BLaER1 treated with 17β-estradiol and CSF1 and Interleukin-3, amounts not matched to agents 10 nM and 100 nM (cell line): ENCODE measurements around the gene KIAA1210.

Experiments used
- H3K27ac ChIP-seq, 11 experiments: shearing (Covaris generic); formaldehyde crosslinking; 2 replicates each; pipeline ENCODE4 v1.8.1; 2022
- H3K27me3 ChIP-seq, 11 experiments: shearing (Covaris generic); formaldehyde crosslinking; 2 replicates each; pipeline ENCODE4 v1.8.1; 2022
- H3K36me3 ChIP-seq, 11 experiments: shearing (Covaris generic); formaldehyde crosslinking; 2 replicates each; pipeline ENCODE4 v1.8.1; 2022
- H3K4me1 ChIP-seq, 10 experiments: shearing (Covaris generic); formaldehyde crosslinking; 2 replicates each; pipeline ENCODE4 v1.8.1; 2022
- H3K4me2 ChIP-seq, 11 experiments: shearing (Covaris generic); formaldehyde crosslinking; 2 replicates each; pipeline ENCODE4 v1.8.1; 2022
- H3K4me3 ChIP-seq, 10 experiments: shearing (Covaris generic); formaldehyde crosslinking; 2 replicates each; pipeline ENCODE4 v1.8.1; 2022
- H3K9ac ChIP-seq, 11 experiments: shearing (Covaris generic); formaldehyde crosslinking; 2 replicates each; pipeline ENCODE4 v1.8.1; 2022
- H3K9me3 ChIP-seq, 11 experiments: shearing (Covaris generic); formaldehyde crosslinking; replicated peaks in 1 of 11; 2 replicates each; pipeline ENCODE4 v1.8.1; 2022
- H4K20me1 ChIP-seq, 11 experiments: shearing (Covaris generic); formaldehyde crosslinking; 2 replicates each; pipeline ENCODE4 v1.8.1; 2022
- Cebpa-rat ChIP-seq, 11 experiments: shearing (Covaris generic); IDR thresholded peaks; 2 replicates each; pipeline ENCODE4 v1.8.1; 2022

Gene KIAA1210

GRCh38 chrX:119082278-119082677, 45.3 kb downstream of the KIAA1210 start:
- TF ChIP-seq Cebpa-rat (IDR thresholded peaks at IDR 0.05): no peak

GRCh38 chrX:119075270-119076025, 52.2 kb downstream of the KIAA1210 start:
- peaks cover 7 to 14% (median 12%) of the 10 kb centered on the region in 10 experiments; a peak in 19 of 20 replicates for H3K4me1 ChIP-seq
- H3K4me3 ChIP-seq: no peak overlapping the region
- peaks cover 10 to 30% (median 19%) of the 10 kb centered on the region in 11 experiments; a peak in 19 of 22 replicates for H3K9me3 ChIP-seq
- no peaks in the 10 kb centered on the region for H4K20me1 ChIP-seq
- no peaks in the 10 kb centered on the region for H3K36me3 ChIP-seq
- H3K4me2 ChIP-seq: no peak overlapping the region
- H3K27me3 ChIP-seq: 0 out of 22 replicates have a peak, but pooled peaks cover 0 to 3% (median 0%) of the 10 kb centered on the region in 11 experiments
- no peak overlapping the region for H3K27ac ChIP-seq
- H3K9ac ChIP-seq: no peak overlapping the region
- TF ChIP-seq Cebpa-rat (IDR thresholded peaks at IDR 0.05): no peak

More at GRCh38 chrX:119082278-119082677, 45.3 kb downstream of the KIAA1210 start:
- H4K20me1 ChIP-seq: no peaks in the 10 kb centered on the region
- no peak overlapping the region for H3K4me2 ChIP-seq
- 0 out of 22 replicates have a peak, but pooled peaks cover 0 to 3% (median 0%) of the 10 kb centered on the region in 11 experiments for H3K27me3 ChIP-seq
- H3K36me3 ChIP-seq: no peaks in the 10 kb centered on the region
- peaks cover 0 to 7% (median 0%) of the 10 kb centered on the region in 10 experiments; a peak in 2 of 20 replicates for H3K4me1 ChIP-seq
- H3K9me3 ChIP-seq: peaks cover 9 to 24% (median 18%) of the 10 kb centered on the region in 11 experiments; a peak in 18 of 22 replicates
- H3K27ac ChIP-seq: no peak overlapping the region
- H3K4me3 ChIP-seq: no peak overlapping the region
- no peak overlapping the region for H3K9ac ChIP-seq

- Histone ChIP-seq H3K9ac (no peak overlapping the region), H3K4me2 (no peak overlapping the region), H3K4me3 (no peak overlapping the region), H4K20me1 (no peaks in the 10 kb centered on the region), H3K27me3 (no peaks in the 10 kb centered on the region), H3K27ac (no peak overlapping the region), H3K9me3 (peaks cover 3 to 21% (median 10%) of the 10 kb centered on the region in 11 experiments; a peak in 17 of 22 replicates), H3K36me3 (no peaks in the 10 kb centered on the region), H3K4me1 (peaks cover 7 to 14% (median 12%) of the 10 kb centered on the region in 10 experiments; a peak in 19 of 20 replicates)
- TF ChIP-seq Cebpa-rat (IDR thresholded peaks at IDR 0.05): no peak
These were observed 53.7 kb downstream of the KIAA1210 start for GRCh38 chrX:119073911-119074310.

- H3K27ac ChIP-seq: no peak overlapping the region
- no peak for TF ChIP-seq Cebpa-rat (IDR thresholded peaks at IDR 0.05)
- H3K4me1 ChIP-seq: peaks cover 7 to 14% (median 12%) of the 10 kb centered on the region in 10 experiments; a peak in 19 of 20 replicates
- no peak overlapping the region for H3K4me3 ChIP-seq
- no peaks in the 10 kb centered on the region for H3K27me3 ChIP-seq
- no peak overlapping the region for H3K4me2 ChIP-seq
- H3K9me3 ChIP-seq: peaks cover 0 to 18% (median 5%) of the 10 kb centered on the region in 11 experiments; a peak in 10 of 22 replicates
- H4K20me1 ChIP-seq: no peaks in the 10 kb centered on the region
- no peaks in the 10 kb centered on the region for H3K36me3 ChIP-seq
- H3K9ac ChIP-seq: no peak overlapping the region
These were observed 54.3 kb downstream of the KIAA1210 start for GRCh38 chrX:119073200-119073905.

- H3K4me1 ChIP-seq: peaks cover 7 to 18% (median 14%) of the 10 kb centered on the region in 10 experiments; a peak in 19 of 20 replicates
- peaks cover 0 to 12% (median 5%) of the 10 kb centered on the region in 11 experiments; a peak in 8 of 22 replicates for H3K9me3 ChIP-seq
- peak within 1 kb of the TSS; percentile 3 to 51 (median 39); a peak in 17 of 22 replicates for H3K4me2 ChIP-seq
- H3K36me3 ChIP-seq: no peaks in the 10 kb centered on the region
- no peak within 1 kb of the TSS; a peak in 1 of 22 replicates for H3K27ac ChIP-seq
- no peak within 1 kb of the TSS for H3K9ac ChIP-seq
- no peaks in the 10 kb centered on the region for H4K20me1 ChIP-seq
- no peak for TF ChIP-seq Cebpa-rat (IDR thresholded peaks at IDR 0.05)
- no peaks in the 10 kb centered on the region for H3K27me3 ChIP-seq
- no peak within 1 kb of the TSS for H3K4me3 ChIP-seq
These were observed 54.9 kb downstream of the KIAA1210 start, which contains the start of gene CT47C1 for GRCh38 chrX:119072744-119073143. Gene CT47C1 (plus strand): TSS chrX:119072993. CDS start chrX:119073226, 233 bp downstream.

- Histone ChIP-seq H4K20me1 (no peaks in the 10 kb centered on the region), H3K27me3 (no peaks in the 10 kb centered on the region), H3K9ac (no peak overlapping the region), H3K9me3 (peaks cover 0 to 11% (median 5%) of the 10 kb centered on the region in 11 experiments; a peak in 5 of 22 replicates), H3K4me3 (no peak overlapping the region), H3K27ac (no peak overlapping the region; a peak in 1 of 22 replicates), H3K4me1 (peaks cover 7 to 32% (median 28%) of the 10 kb centered on the region in 10 experiments; a peak in 19 of 20 replicates), H3K4me2 (peak overlapping the region; percentile 3 to 51 (median 39); a peak in 19 of 22 replicates), H3K36me3 (no peaks in the 10 kb centered on the region)
- TF ChIP-seq Cebpa-rat (IDR thresholded peaks at IDR 0.05): no peak
These were observed 56.2 kb downstream of the KIAA1210 start for GRCh38 chrX:119071381-119071780.

- H3K4me3 ChIP-seq: no peak overlapping the region
- H4K20me1 ChIP-seq: no peaks in the 10 kb centered on the region
- peaks cover 7 to 41% (median 34%) of the 10 kb centered on the region in 10 experiments; a peak in 19 of 20 replicates for H3K4me1 ChIP-seq
- peaks cover 0 to 3% (median 0%) of the 10 kb centered on the region in 11 experiments; a peak in 1 of 22 replicates for H3K27me3 ChIP-seq
- H3K9ac ChIP-seq: no peak overlapping the region
- peaks cover 0 to 11% (median 5%) of the 10 kb centered on the region in 11 experiments; a peak in 5 of 22 replicates for H3K9me3 ChIP-seq
- no peak overlapping the region for H3K27ac ChIP-seq
- no peak for TF ChIP-seq Cebpa-rat (IDR thresholded peaks at IDR 0.05)
- H3K36me3 ChIP-seq: no peaks in the 10 kb centered on the region
- no peak overlapping the region for H3K4me2 ChIP-seq
These were observed 57.9 kb downstream of the KIAA1210 start for GRCh38 chrX:119069762-119070161.

GRCh38 chrX:119069128-119069527, 58.5 kb downstream of the KIAA1210 start:
- no peak for TF ChIP-seq Cebpa-rat (IDR thresholded peaks at IDR 0.05)
- Histone ChIP-seq H3K27ac (no peak overlapping the region), H3K9me3 (peaks cover 0 to 11% (median 5%) of the 10 kb centered on the region in 11 experiments; a peak in 5 of 22 replicates), H3K4me1 (peaks cover 7 to 41% (median 34%) of the 10 kb centered on the region in 10 experiments; a peak in 19 of 20 replicates), H3K9ac (no peak overlapping the region), H3K4me2 (no peak overlapping the region), H3K36me3 (no peaks in the 10 kb centered on the region), H3K27me3 (peaks cover 0 to 3% (median 0%) of the 10 kb centered on the region in 11 experiments; a peak in 1 of 22 replicates), H4K20me1 (no peaks in the 10 kb centered on the region), H3K4me3 (no peak overlapping the region)
